GM21786 (cell line): ENCODE data around the gene PLD1.

Experiments used
- ATAC-seq: cut with Tn5 transposase; IDR thresholded peaks from one replicate; pipeline ENCODE4 v1.9.1; 2021; ENCODE audit not compliant: unreplicated experiment

Gene PLD1

GRCh38 chr3:171775943-171776342 is 34.3 kb downstream of the PLD1 start:
- ATAC-seq, result no peak

- ATAC-seq, result no peak
Measured at GRCh38 chr3:171774521-171774920, 35.8 kb downstream of the PLD1 start.

GRCh38 chr3:171772427-171773056 is 37.7 kb downstream of the PLD1 start:
- ATAC-seq, result peak; percentile 33

- ATAC-seq, result peak; percentile 71
Measured at GRCh38 chr3:171770689-171771620, 39.3 kb downstream of the PLD1 start.

GRCh38 chr3:171769461-171769860 is 40.8 kb downstream of the PLD1 start:
- no peak for ATAC-seq

- no peak for ATAC-seq
Measured at GRCh38 chr3:171768986-171769385, 41.3 kb downstream of the PLD1 start.

GRCh38 chr3:171768281-171768900 is 41.9 kb downstream of the PLD1 start:
- ATAC-seq, result no peak

- no peak for ATAC-seq
Measured at GRCh38 chr3:171765511-171765887, 44.8 kb downstream of the PLD1 start.

DNA sequence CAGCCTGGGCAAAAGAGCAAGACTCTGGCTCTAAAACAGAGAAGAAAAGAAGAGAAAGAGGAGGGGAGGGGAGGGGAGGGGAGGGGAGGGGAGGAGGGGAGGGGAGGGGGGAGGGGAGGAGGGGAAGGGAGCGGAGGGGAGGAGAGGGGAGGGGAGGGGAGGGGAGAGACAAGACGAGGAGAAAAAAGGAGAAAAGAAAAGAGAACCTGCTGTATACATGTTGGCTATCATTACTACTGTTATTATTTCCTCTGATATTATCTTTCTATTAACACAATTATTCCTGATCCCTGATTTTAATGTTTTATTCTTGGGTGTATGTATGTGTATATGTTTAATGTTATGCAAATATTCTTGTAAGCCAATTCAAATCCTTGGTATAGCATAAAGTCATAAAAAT is 46.9 kb downstream of the PLD1 start:
- ATAC-seq, result no peak

DNA sequence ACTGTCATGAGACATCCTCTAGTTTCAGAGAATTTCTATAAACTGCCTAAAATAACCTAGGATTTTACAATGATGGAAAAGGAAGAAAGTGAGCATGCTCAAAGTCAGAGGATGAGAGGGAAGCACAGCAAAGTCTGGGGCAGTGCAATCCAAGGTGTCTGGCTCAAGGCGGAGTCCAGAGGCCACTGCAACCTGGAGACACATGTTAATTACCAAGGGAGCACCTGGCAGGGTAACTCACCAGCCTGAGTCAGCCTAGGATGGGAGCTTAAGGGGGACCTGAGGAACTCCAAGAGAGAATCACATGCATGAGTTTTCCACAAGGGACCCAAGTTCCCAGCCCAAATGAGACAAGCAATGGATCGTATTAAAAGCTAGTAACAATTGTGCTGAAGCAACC is 49.8 kb downstream of the PLD1 start:
- ATAC-seq, result no peak

DNA sequence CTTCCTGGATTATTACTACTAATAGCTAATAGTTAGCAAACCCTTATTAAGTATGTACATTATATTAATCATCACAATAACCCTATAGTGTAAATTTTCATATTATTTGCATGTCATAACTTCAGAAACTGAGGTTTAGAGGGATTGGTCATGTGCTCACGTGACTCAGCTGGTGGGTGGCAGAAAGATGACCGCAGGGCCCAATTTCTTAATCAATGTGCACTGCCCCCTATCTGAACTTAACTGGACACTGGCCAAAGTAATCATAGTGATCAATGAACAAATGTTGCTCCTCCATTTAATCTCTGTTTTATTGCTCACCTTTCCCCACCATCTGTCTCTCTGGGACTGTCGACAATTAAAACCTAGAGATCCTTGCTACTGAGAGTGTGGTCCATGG is 52.2 kb downstream of the PLD1 start:
- no peak for ATAC-seq

GRCh38 chr3:171757361-171758034 is 52.8 kb downstream of the PLD1 start:
- ATAC-seq, result no peak

- ATAC-seq, result no peak
Measured at GRCh38 chr3:171755656-171756055, 54.6 kb downstream of the PLD1 start.

GRCh38 chr3:171755015-171755589 is 55.2 kb downstream of the PLD1 start:
- no peak for ATAC-seq

GRCh38 chr3:171753665-171754408 is 56.4 kb downstream of the PLD1 start:
- ATAC-seq, result no peak

DNA sequence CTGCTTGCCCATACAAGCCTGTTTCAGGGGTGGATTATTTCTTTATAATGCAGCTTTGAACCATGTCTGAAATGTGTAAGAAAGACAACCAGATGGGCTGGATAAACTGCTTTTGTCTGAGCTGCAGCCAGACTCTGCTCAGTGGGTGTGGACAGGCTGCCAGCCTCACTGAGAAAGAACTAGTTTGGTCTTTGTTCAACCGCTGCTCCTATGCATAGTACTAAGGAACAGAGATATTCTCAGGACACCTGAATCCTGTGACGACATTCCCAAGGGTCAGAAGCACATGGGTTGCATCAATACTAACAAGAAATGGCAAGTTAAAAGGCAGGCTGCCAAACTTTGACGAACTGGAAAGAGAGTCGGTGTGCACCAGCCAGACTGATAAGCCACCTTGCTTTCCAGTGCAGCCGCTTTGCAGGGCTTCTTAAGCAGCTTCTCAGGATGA is 57.2 kb downstream of the PLD1 start:
- ATAC-seq, result no peak

- no peak for ATAC-seq
Measured at GRCh38 chr3:171752329-171752728, 58.0 kb downstream of the PLD1 start.

DNA sequence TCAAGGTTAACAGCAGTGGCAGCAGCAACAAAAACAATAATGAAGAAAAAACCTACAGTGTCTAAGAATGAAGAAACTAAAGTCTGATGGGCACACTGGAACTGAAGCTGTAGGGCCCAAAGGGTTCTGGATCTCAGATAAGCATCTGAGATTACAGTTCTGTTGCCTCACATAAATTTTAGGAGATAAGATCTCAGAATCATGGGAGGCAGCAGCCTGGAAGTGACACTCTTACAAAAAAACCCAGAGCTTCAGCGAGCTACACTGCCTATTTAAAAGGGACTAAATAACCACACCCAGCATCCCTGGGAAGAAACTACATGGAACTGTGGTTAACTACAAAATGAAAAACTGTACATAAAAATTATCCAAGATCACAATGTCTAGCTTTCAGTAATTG is 61.2 kb downstream of the PLD1 start:
- no peak for ATAC-seq

DNA sequence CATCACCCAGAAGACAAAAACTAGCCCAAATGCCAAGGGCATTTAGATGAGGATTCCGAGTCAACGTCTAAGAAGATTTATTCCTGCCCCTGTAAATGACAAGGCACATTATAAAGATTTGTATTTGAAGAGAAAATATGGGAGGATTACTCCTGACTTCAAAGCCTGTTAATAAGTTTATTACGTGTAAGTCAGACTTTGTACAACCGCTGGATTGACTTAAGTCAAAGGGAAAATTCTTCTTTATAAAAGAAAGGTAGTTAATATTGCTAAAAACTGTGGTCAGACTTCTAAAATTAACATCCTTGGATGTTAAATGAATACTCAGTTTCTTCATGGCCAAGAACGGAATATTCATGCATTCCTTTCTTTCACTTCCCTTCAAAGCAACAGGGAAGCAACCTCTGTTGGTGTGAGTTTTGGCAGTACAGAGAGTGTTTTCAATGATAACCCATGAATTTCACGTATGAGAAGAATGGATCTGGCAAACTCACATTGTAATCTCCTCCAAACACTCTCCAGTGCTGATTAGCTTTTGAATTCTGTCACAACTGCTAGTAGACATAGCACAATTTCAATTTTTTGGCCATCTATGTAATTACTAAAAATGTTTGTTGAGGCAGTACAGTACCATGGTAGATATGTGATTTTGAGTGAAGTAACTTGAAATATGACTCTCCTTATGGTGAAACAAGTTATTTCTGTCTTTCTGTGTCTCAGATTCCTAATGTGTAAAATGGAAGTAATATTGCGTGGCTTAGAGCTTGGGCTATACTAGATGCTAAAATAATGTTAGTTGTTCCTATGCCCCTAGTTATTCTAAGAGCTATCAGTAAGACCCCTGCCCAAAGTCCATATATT is 62.0 kb downstream of the PLD1 start:
- no peak for ATAC-seq
